ENCODE measurements around the gene FNIP2.

GRCh38 chr4:158826882-158827281, 58.1 kb downstream of the FNIP2 start:
- no peak for TF ChIP-seq GABPA (IDR thresholded peaks at IDR 0.05; ENCODE audit: low read depth)
- TF ChIP-seq CTCF (IDR thresholded peaks at IDR 0.05 in 2 of 3, conservative IDR thresholded peaks at IDR 0.05 in 1 of 3; ENCODE audit: control insufficient read depth in 2 of 3, extremely low read depth in 1 of 3, insufficient read depth in 1 of 3, low read depth in 3 of 3, low read length in 3 of 3), result no peak
- TF ChIP-seq HDAC2 (IDR thresholded peaks at IDR 0.05), result no peak
- TF ChIP-seq POLR2AphosphoS5 (IDR thresholded peaks at IDR 0.05; ENCODE audit: low read length), result no peak
- TF ChIP-seq BHLHE40 (IDR thresholded peaks at IDR 0.05; ENCODE audit: borderline replicate concordance in 1 of 2, low read depth in 2 of 2, low read length in 1 of 2), result no peak
- TF ChIP-seq TARDBP (IDR thresholded peaks at IDR 0.05; ENCODE audit: borderline replicate concordance), result no peak
- no peak for TF ChIP-seq NR2C2 (IDR thresholded peaks at IDR 0.05; ENCODE audit: borderline replicate concordance, control insufficient read depth, insufficient read length, low read depth)
- no peak for TF ChIP-seq POLR2A (IDR thresholded peaks at IDR 0.05; ENCODE audit: low read depth, low read length)
- TF ChIP-seq FOS (IDR thresholded peaks at IDR 0.05; ENCODE audit: borderline replicate concordance, extremely low read depth, insufficient read length), result no peak
- TF ChIP-seq SIX5 (IDR thresholded peaks at IDR 0.05; ENCODE audit: low read depth, low read length, severe bottlenecking), result no peak
- no peak for TF ChIP-seq HDAC6 (IDR thresholded peaks at IDR 0.05; ENCODE audit: unreplicated experiment)
- TF ChIP-seq TAF1 (IDR thresholded peaks at IDR 0.05; ENCODE audit: borderline replicate concordance, low read depth, low read length), result no peak
- TF ChIP-seq MXI1 (IDR thresholded peaks at IDR 0.05; ENCODE audit: low read depth, low read length), result no peak

Data from GM12878 (cell line).